ENCODE data around the gene MAP3K1. TPM values are rescaled to one million over a fixed set of nuclear protein-coding genes. Genes with fewer than 3 reads are reported as not detected.

MAP3K1 gene
- total RNA-seq, 1 experiment from 2014 or later, result 5.7 TPM

- no TSS peak for BruUV-seq (replicated peaks)
- peaks cover 6% of the 10 kb centered on the region for H3K4me1 ChIP-seq (ENCODE audit: insufficient read depth, low read length)
These were observed 7.6 kb downstream of the MAP3K1 start for GRCh38 chr5:56822981-56823380.

GRCh38 chr5:56824019-56824418 is 8.7 kb downstream of the MAP3K1 start:
- POLR2A ChIA-PET (ENCODE audit: unreplicated experiment), result no interaction called here

More at GRCh38 chr5:56822981-56823380, 7.6 kb downstream of the MAP3K1 start:
- TF ChIP-seq EZH2phosphoT487 (IDR thresholded peaks at IDR 0.05; ENCODE audit: borderline replicate concordance, low read length) (no peak), EZH2 (IDR thresholded peaks at IDR 0.05; ENCODE audit: low read length, unreplicated experiment) (no peak), CTCF (conservative IDR thresholded peaks at IDR 0.05; ENCODE audit: low read depth, low read length) (no peak)
- POLR2A ChIA-PET (ENCODE audit: unreplicated experiment), result no interaction called here
- Histone ChIP-seq H3K36me3 (ENCODE audit: low read depth, low read length) (no peaks in the 10 kb centered on the region), H2AFZ (ENCODE audit: low read length) (no peak overlapping the region), H3K4me3 (ENCODE audit: low read length) (no peak overlapping the region), H4K20me1 (ENCODE audit: low read length) (no peaks in the 10 kb centered on the region), H3K9ac (ENCODE audit: low read length) (no peak overlapping the region), H3K9me2 (replicated peaks; ENCODE audit: low read length) (no peaks in the 10 kb centered on the region), H3K27me3 (ENCODE audit: low read length) (no peaks in the 10 kb centered on the region), H3K4me2 (ENCODE audit: low read length) (no peak overlapping the region), H3F3A (ENCODE audit: low read length, unreplicated experiment) (no peaks in the 10 kb centered on the region), H3K9me3 (ENCODE audit: low read length) (no peaks in the 10 kb centered on the region), H3K79me2 (ENCODE audit: low read length) (peaks cover 97% of the 10 kb centered on the region), H3K27ac (ENCODE audit: low read length) (no peak overlapping the region)
- DNase-seq (no peak), ATAC-seq (no peak)
- intact Hi-C loops (cut with micrococcal nuclease), result no loop called here
- CTCF ChIA-PET, result no interaction called here

More at GRCh38 chr5:56824019-56824418, 8.7 kb downstream of the MAP3K1 start:
- BruUV-seq (replicated peaks), result no TSS peak
- H3K9me3 ChIP-seq (ENCODE audit: low read length), result no peaks in the 10 kb centered on the region
- DNase-seq (no peak), ATAC-seq (no peak)
- peaks cover 10% of the 10 kb centered on the region for H3K4me1 ChIP-seq (ENCODE audit: insufficient read depth, low read length)
- H3K9ac ChIP-seq (ENCODE audit: low read length), result no peak overlapping the region
- peaks cover 97% of the 10 kb centered on the region for H3K79me2 ChIP-seq (ENCODE audit: low read length)
- H3K4me3 ChIP-seq (ENCODE audit: low read length), result no peak overlapping the region
- H3K9me2 ChIP-seq (replicated peaks; ENCODE audit: low read length), result no peaks in the 10 kb centered on the region
- H3K36me3 ChIP-seq (ENCODE audit: low read depth, low read length), result no peaks in the 10 kb centered on the region
- no peak overlapping the region for H2AFZ ChIP-seq (ENCODE audit: low read length)
- no peak overlapping the region for H3K27ac ChIP-seq (ENCODE audit: low read length)
- no peaks in the 10 kb centered on the region for H4K20me1 ChIP-seq (ENCODE audit: low read length)
- intact Hi-C loops (cut with micrococcal nuclease), result no loop called here
- H3F3A ChIP-seq (ENCODE audit: low read length, unreplicated experiment), result no peaks in the 10 kb centered on the region
- no peak overlapping the region for H3K4me2 ChIP-seq (ENCODE audit: low read length)
- H3K27me3 ChIP-seq (ENCODE audit: low read length), result no peaks in the 10 kb centered on the region
- TF ChIP-seq EZH2 (IDR thresholded peaks at IDR 0.05; ENCODE audit: low read length, unreplicated experiment), result no peak
- no peak for TF ChIP-seq CTCF (conservative IDR thresholded peaks at IDR 0.05; ENCODE audit: low read depth, low read length)
- no peak for TF ChIP-seq EZH2phosphoT487 (IDR thresholded peaks at IDR 0.05; ENCODE audit: borderline replicate concordance, low read length)
- CTCF ChIA-PET, result no interaction called here
